Neural cell (in vitro differentiated cells): ENCODE measurements around the gene PHACTR1. TPM values are rescaled to one million over a fixed set of nuclear protein-coding genes. Genes with fewer than 3 reads are reported as not detected.

Experiments
- H2AFZ ChIP-seq: fragments of 200-600, 300-800 bp; sonication (generic), shearing (Covaris generic); 2 replicates; pipeline ENCODE4 v1.6.0; 2014; ENCODE audit warnings: low read depth, mild to moderate bottlenecking, antibody characterized with exemption, low read length, moderate library complexity
- H3F3A ChIP-seq: fragments of 200-600 bp; shearing (Covaris generic); 2 replicates; pipeline ENCODE4 v1.6.1; 2016; ENCODE audit warnings: mild to moderate bottlenecking, moderate library complexity, mixed read lengths, antibody characterized with exemption, low read length; ENCODE audit not compliant: insufficient read depth, poor library complexity, severe bottlenecking
- H3K27ac ChIP-seq: fragments of 200-600, 300-800 bp; sonication (generic), shearing (Covaris generic); 2 replicates; pipeline ENCODE4 v1.5.1; 2014; ENCODE audit warnings: mild to moderate bottlenecking, low read length, moderate library complexity
- H3K27me3 ChIP-seq: fragments of 300-800, 200-600 bp; sonication (generic), shearing (Covaris generic); 2 replicates; pipeline ENCODE4 v1.6.0; 2014; ENCODE audit warnings: mild to moderate bottlenecking, low read depth, low read length, moderate library complexity; ENCODE audit not compliant: insufficient read depth
- H3K36me3 ChIP-seq: fragments of 300-800, 200-600 bp; sonication (generic), shearing (Covaris generic); 2 replicates; pipeline ENCODE4 v1.5.1; 2014; ENCODE audit warnings: mild to moderate bottlenecking, antibody characterized with exemption, low read length, moderate library complexity; ENCODE audit not compliant: insufficient read depth
- H3K4me2 ChIP-seq: fragments of 300-800, 200-600 bp; sonication (generic), shearing (Covaris generic); 2 replicates; pipeline ENCODE4 v1.6.0; 2014; ENCODE audit warnings: mild to moderate bottlenecking, low read length
- H3K4me3 ChIP-seq: fragments of 300-800, 200-600 bp; sonication (generic), shearing (Covaris generic); 2 replicates; pipeline ENCODE4 v1.5.1; 2014; ENCODE audit warnings: mild to moderate bottlenecking, low read length, moderate library complexity
- H3K79me2 ChIP-seq: fragments of 200-600 bp; shearing (Covaris generic); replicated peaks from 2 replicates; pipeline ENCODE4 v1.6.0; 2014; ENCODE audit warnings: mild to moderate bottlenecking, low read length, moderate library complexity; ENCODE audit not compliant: insufficient read depth
- H3K9ac ChIP-seq: fragments of 300-800, 200-600 bp; sonication (generic), shearing (Covaris generic); 2 replicates; pipeline ENCODE4 v1.6.1; 2016; ENCODE audit warnings: mild to moderate bottlenecking, low read length, mixed read lengths
- H3K9me2 ChIP-seq: fragments of 200-600 bp; shearing (Covaris generic); 2 replicates; pipeline ENCODE4 v1.6.1; 2016; ENCODE audit warnings: mild to moderate bottlenecking, low read length, mixed read lengths; ENCODE audit not compliant: insufficient read depth
- H3K9me3 ChIP-seq: fragments of 200-600, 300-800 bp; sonication (generic), shearing (Covaris generic); 2 replicates; pipeline ENCODE4 v1.6.1; 2016; ENCODE audit warnings: mild to moderate bottlenecking, mixed run types, low read length, moderate library complexity, mixed read lengths
- H4K20me1 ChIP-seq: fragments of 200-600 bp; shearing (Covaris generic); 2 replicates; pipeline ENCODE4 v1.6.1; 2016; ENCODE audit warnings: mild to moderate bottlenecking, mixed run types; ENCODE audit not compliant: insufficient read depth
- EP300 ChIP-seq: fragments of 450-650 bp; conservative IDR thresholded peaks from 2 replicates; pipeline ENCODE4 v1.6.1; 2014; ENCODE audit warnings: antibody characterized with exemption, mild to moderate bottlenecking, moderate library complexity; ENCODE audit not compliant: poor library complexity, severe bottlenecking
- EZH2 ChIP-seq: fragments of 200-600, 300-800 bp; shearing (Covaris generic), sonication (generic); IDR thresholded peaks from 2 replicates; pipeline ENCODE4 v1.6.1; 2014; ENCODE audit warnings: antibody characterized with exemption, low read length, borderline replicate concordance, mild to moderate bottlenecking; ENCODE audit not compliant: insufficient read depth, poor library complexity, severe bottlenecking
- MXI1 ChIP-seq: fragments of 450-650 bp; conservative IDR thresholded peaks from 2 replicates; pipeline ENCODE4 v1.6.1; 2014; ENCODE audit warnings: antibody characterized with exemption, mild to moderate bottlenecking; ENCODE audit not compliant: poor library complexity, severe bottlenecking
- POLR2AphosphoS5 ChIP-seq: IDR thresholded peaks from 2 replicates; pipeline ENCODE4 v1.6.1; 2012
- RAD21 ChIP-seq: fragments of 450-650 bp; conservative IDR thresholded peaks from 2 replicates; pipeline ENCODE4 v1.6.1; 2014; ENCODE audit warnings: antibody characterized with exemption, mild to moderate bottlenecking, moderate library complexity
- SMC3 ChIP-seq: fragments of 450-650 bp; conservative IDR thresholded peaks from 2 replicates; pipeline ENCODE4 v1.6.1; 2014; ENCODE audit warnings: antibody characterized with exemption, mild to moderate bottlenecking, moderate library complexity; ENCODE audit not compliant: poor library complexity
- TAF1 ChIP-seq: IDR thresholded peaks from 2 replicates; pipeline ENCODE4 v1.6.1; 2012; ENCODE audit warnings: low read depth
- polyA plus RNA-seq: library from polyadenylated mRNA; depleted of rRNA; stranded (reverse); fragments of >200 nt; gene quantifications from 2 replicates; pipeline ENCODE4 v1.2.3, GENCODE V29; 2014
- TF ChIP-seq, protein P1 (sequence below): IDR thresholded peaks from 2 replicates; pipeline ENCODE4 v1.6.1; 2012; ENCODE audit warnings: borderline replicate concordance
- TF ChIP-seq, protein P2 (sequence below): fragments of 450-650 bp; IDR thresholded peaks from 2 replicates; pipeline ENCODE4 v1.5.1; 2014; ENCODE audit warnings: antibody characterized with exemption, mild to moderate bottlenecking, moderate library complexity; ENCODE audit not compliant: poor library complexity, severe bottlenecking

Gene PHACTR1
- polyA plus RNA-seq, 1 donor from 2014 or later: 7.8 TPM

DNA sequence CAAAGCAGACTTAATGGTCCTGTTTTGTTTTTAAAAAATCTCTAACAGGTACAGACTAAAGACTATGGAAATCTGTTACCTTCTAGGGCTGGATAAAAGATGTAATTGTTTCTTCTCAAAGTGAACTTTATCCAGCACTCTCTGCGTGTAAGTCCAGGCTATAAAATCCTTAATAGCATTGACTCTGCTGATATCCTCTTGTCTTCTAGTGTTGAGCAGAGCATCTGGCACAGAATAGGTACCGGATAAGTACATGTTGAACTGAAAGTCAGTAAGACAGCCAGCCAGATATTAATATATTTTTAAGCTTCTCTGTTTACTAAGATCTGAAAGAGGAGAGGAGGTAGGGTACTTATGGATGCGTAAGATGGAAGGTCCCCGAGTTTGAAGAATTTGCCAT, 349.5 kb downstream of the PHACTR1 start:
- Histone ChIP-seq H3K9me2 (no peaks in the 10 kb centered on the region), H3K36me3 (no peaks in the 10 kb centered on the region), H3K27ac (no peak overlapping the region), H3K9ac (no peak overlapping the region), H3K79me2 (no peaks in the 10 kb centered on the region), H2AFZ (no peak overlapping the region), H3K4me3 (no peak overlapping the region), H4K20me1 (no peaks in the 10 kb centered on the region), H3K27me3 (no peaks in the 10 kb centered on the region), H3F3A (no peaks in the 10 kb centered on the region), H3K4me2 (no peak overlapping the region), H3K9me3 (no peaks in the 10 kb centered on the region)
- TF ChIP-seq EP300: no peak
- no peak for TF ChIP-seq EZH2
- no peak for TF ChIP-seq MXI1
- TF ChIP-seq, protein P1, sequence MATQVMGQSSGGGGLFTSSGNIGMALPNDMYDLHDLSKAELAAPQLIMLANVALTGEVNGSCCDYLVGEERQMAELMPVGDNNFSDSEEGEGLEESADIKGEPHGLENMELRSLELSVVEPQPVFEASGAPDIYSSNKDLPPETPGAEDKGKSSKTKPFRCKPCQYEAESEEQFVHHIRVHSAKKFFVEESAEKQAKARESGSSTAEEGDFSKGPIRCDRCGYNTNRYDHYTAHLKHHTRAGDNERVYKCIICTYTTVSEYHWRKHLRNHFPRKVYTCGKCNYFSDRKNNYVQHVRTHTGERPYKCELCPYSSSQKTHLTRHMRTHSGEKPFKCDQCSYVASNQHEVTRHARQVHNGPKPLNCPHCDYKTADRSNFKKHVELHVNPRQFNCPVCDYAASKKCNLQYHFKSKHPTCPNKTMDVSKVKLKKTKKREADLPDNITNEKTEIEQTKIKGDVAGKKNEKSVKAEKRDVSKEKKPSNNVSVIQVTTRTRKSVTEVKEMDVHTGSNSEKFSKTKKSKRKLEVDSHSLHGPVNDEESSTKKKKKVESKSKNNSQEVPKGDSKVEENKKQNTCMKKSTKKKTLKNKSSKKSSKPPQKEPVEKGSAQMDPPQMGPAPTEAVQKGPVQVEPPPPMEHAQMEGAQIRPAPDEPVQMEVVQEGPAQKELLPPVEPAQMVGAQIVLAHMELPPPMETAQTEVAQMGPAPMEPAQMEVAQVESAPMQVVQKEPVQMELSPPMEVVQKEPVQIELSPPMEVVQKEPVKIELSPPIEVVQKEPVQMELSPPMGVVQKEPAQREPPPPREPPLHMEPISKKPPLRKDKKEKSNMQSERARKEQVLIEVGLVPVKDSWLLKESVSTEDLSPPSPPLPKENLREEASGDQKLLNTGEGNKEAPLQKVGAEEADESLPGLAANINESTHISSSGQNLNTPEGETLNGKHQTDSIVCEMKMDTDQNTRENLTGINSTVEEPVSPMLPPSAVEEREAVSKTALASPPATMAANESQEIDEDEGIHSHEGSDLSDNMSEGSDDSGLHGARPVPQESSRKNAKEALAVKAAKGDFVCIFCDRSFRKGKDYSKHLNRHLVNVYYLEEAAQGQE: no peak
- no peak for TF ChIP-seq POLR2AphosphoS5
- TF ChIP-seq SMC3: no peak
- no peak for TF ChIP-seq TAF1
- no peak for TF ChIP-seq RAD21
- TF ChIP-seq, protein P2, sequence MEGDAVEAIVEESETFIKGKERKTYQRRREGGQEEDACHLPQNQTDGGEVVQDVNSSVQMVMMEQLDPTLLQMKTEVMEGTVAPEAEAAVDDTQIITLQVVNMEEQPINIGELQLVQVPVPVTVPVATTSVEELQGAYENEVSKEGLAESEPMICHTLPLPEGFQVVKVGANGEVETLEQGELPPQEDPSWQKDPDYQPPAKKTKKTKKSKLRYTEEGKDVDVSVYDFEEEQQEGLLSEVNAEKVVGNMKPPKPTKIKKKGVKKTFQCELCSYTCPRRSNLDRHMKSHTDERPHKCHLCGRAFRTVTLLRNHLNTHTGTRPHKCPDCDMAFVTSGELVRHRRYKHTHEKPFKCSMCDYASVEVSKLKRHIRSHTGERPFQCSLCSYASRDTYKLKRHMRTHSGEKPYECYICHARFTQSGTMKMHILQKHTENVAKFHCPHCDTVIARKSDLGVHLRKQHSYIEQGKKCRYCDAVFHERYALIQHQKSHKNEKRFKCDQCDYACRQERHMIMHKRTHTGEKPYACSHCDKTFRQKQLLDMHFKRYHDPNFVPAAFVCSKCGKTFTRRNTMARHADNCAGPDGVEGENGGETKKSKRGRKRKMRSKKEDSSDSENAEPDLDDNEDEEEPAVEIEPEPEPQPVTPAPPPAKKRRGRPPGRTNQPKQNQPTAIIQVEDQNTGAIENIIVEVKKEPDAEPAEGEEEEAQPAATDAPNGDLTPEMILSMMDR: no peak

DNA sequence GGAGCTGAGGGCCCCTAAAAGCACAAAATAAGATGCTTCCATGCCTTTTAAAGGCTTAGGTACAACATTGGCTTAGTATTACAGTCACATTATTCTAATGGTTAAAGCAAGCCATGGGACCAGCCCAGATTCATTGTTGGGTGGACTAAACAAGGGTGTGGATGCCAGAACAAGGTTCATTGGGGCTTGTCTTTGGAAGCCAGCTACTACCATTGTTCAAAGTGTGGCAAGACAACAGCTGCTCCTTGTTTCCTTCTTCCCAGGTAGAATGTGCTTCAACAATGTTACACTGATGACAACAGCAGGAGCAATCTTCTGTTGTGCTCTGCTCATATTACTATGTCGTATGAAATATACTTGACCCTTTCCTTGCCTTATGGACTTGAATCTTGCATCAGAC, 350.3 kb downstream of the PHACTR1 start:
- Histone ChIP-seq H3K27me3 (no peaks in the 10 kb centered on the region), H3K27ac (no peak overlapping the region), H3K9ac (no peak overlapping the region), H2AFZ (no peak overlapping the region), H3K9me2 (no peaks in the 10 kb centered on the region), H3K4me2 (no peak overlapping the region), H3F3A (no peaks in the 10 kb centered on the region), H3K79me2 (no peaks in the 10 kb centered on the region), H4K20me1 (no peaks in the 10 kb centered on the region), H3K4me3 (no peak overlapping the region), H3K36me3 (no peaks in the 10 kb centered on the region), H3K9me3 (no peaks in the 10 kb centered on the region)
- TF ChIP-seq SMC3: no peak
- no peak for TF ChIP-seq EZH2
- TF ChIP-seq, protein P1: no peak
- TF ChIP-seq, protein P2: no peak
- no peak for TF ChIP-seq MXI1
- TF ChIP-seq EP300: no peak
- no peak for TF ChIP-seq POLR2AphosphoS5
- no peak for TF ChIP-seq TAF1
- TF ChIP-seq RAD21: no peak
